Activated naive CD4-positive, alpha-beta T cell treated with anti-CD3 and anti-CD28 coated beads, Interleukin-2, amount 50 U/mL, for 16 hours (primary cell): ENCODE measurements around the gene UQCR11.

Source experiments
- DNase-seq: peaks from one replicate; pipeline ENCODE4 v3.0.0-alpha.2; 2020

UQCR11 gene

GRCh38 chr19:1613808-1614570 is 8.7 kb upstream of the UQCR11 start:
- DNase-seq = no peak

GRCh38 chr19:1613146-1613545 is 7.9 kb upstream of the UQCR11 start:
- no peak for DNase-seq

- no peak for DNase-seq
Observed at GRCh38 chr19:1612114-1613086, 7.1 kb upstream of the UQCR11 start.

- DNase-seq = no peak
Observed at GRCh38 chr19:1611353-1611752, 6.1 kb upstream of the UQCR11 start.

GRCh38 chr19:1610579-1610978 is 5.3 kb upstream of the UQCR11 start:
- DNase-seq = no peak

- no peak for DNase-seq
Observed at GRCh38 chr19:1609680-1610474, 4.6 kb upstream of the UQCR11 start.

GRCh38 chr19:1609103-1609396 is 3.8 kb upstream of the UQCR11 start:
- no peak for DNase-seq

- DNase-seq = peak; percentile 26
Observed at GRCh38 chr19:1608359-1609102, 3.3 kb upstream of the UQCR11 start.

- DNase-seq = no peak
Observed at GRCh38 chr19:1606138-1606651, 933 bp upstream of the UQCR11 start.

GRCh38 chr19:1602091-1602707 is 3.1 kb downstream of the UQCR11 start:
- no peak for DNase-seq

- DNase-seq = no peak
Observed at GRCh38 chr19:1601613-1602064, 3.6 kb downstream of the UQCR11 start.

- no peak for DNase-seq
Observed at GRCh38 chr19:1599460-1599846, 5.8 kb downstream of the UQCR11 start.

GRCh38 chr19:1598777-1599459 is 6.3 kb downstream of the UQCR11 start:
- no peak for DNase-seq

- no peak for DNase-seq
Observed at GRCh38 chr19:1593501-1593772, 11.8 kb downstream of the UQCR11 start.

- DNase-seq = peak; percentile 88
Observed at GRCh38 chr19:1592755-1593500, 12.3 kb downstream of the UQCR11 start, which contains the start of gene MBD3. Gene MBD3, minus strand, starts transcription at chr19:1592865. Its CDS starts 234 bp downstream, at chr19:1592631.

- DNase-seq = peak; percentile 87
Observed at GRCh38 chr19:1592024-1592754, 13.1 kb downstream of the UQCR11 start.

GRCh38 chr19:1591421-1592023 is 13.7 kb downstream of the UQCR11 start:
- DNase-seq = no peak

- peak; percentile 47 for DNase-seq
Observed at GRCh38 chr19:1590641-1591397, 14.4 kb downstream of the UQCR11 start.

GRCh38 chr19:1587872-1588271 is 17.4 kb downstream of the UQCR11 start:
- no peak for DNase-seq
